IMR-90 (cell line): Measurements from ENCODE around the gene SLC24A3. TPM values are rescaled to one million over a fixed set of nuclear protein-coding genes. Genes with fewer than 3 reads are reported as not detected.

Experiments used
- ATAC-seq: fragments of 200-7000 bp; cut with Tn5 transposase; 2 replicates; pipeline ENCODE4 v1.9.1; 2020; ENCODE audit warnings: low read depth, mild to moderate bottlenecking, moderate library complexity
- BruUV-seq: library from RNA; stranded (reverse); fragments of 400-500 nt; replicated peaks from 2 replicates; lab custom pipeline; 2021; lab: Mats Ljungman, UMichigan
- CTCF ChIA-PET: fragments of 300-600 bp; formaldehyde crosslinking; extraction: SDS; loops from one replicate; lab custom pipeline; 2021; ENCODE audit warnings: antibody characterized with exemption; lab: Yijun Ruan, JAX
- POLR2A ChIA-PET: fragments of 300-600 bp; sonication (Branson Sonifier 250); formaldehyde crosslinking; loops from one replicate; lab custom pipeline; 2022; ENCODE audit warnings: antibody characterized with exemption; ENCODE audit not compliant: unreplicated experiment; lab: Charles Lee
- DNase-seq: peaks from one replicate; pipeline ENCODE4 v3.0.0; 2013
- H2AFZ ChIP-seq: replicated peaks from 2 replicates; pipeline ENCODE3; 2013; ENCODE audit warnings: low read length, mild to moderate bottlenecking; ENCODE audit not compliant: poor library complexity
- H2AK5ac ChIP-seq: 2 replicates; pipeline ENCODE4 v1.6.1; 2013; ENCODE audit warnings: low read depth, low read length, inconsistent platforms
- H2AK9ac ChIP-seq: replicated peaks from 2 replicates; pipeline ENCODE3; 2013; ENCODE audit warnings: mild to moderate bottlenecking, low read depth, low read length, moderate library complexity; ENCODE audit not compliant: poor library complexity
- H2BK120ac ChIP-seq: 2 replicates; pipeline ENCODE4 v1.6.1; 2013; ENCODE audit warnings: low read depth, low read length, inconsistent platforms
- H2BK15ac ChIP-seq: 3 replicates; pipeline ENCODE4 v1.6.1; 2013; ENCODE audit warnings: low read depth, low read length, inconsistent platforms
- H2BK20ac ChIP-seq: 2 replicates; pipeline ENCODE4 v1.6.1; 2013; ENCODE audit warnings: low read depth, mild to moderate bottlenecking, inconsistent platforms, low read length, moderate library complexity
- H2BK5ac ChIP-seq: 2 replicates; pipeline ENCODE4 v1.6.1; 2013; ENCODE audit warnings: mild to moderate bottlenecking, low read depth, low read length, inconsistent platforms; ENCODE audit not compliant: poor library complexity, severe bottlenecking
- H3K14ac ChIP-seq: replicated peaks from 2 replicates; pipeline ENCODE4 v1.6.1; 2013; ENCODE audit warnings: low read depth, low read length, inconsistent platforms
- H3K18ac ChIP-seq: 2 replicates; pipeline ENCODE4 v1.6.1; 2013; ENCODE audit warnings: low read depth, low read length, control low read depth
- H3K23ac ChIP-seq: 2 replicates; pipeline ENCODE4 v1.6.1; 2013; ENCODE audit warnings: low read depth, low read length, inconsistent platforms
- H3K27ac ChIP-seq: 2 replicates; pipeline ENCODE4 v1.5.1; 2013; ENCODE audit warnings: mild to moderate bottlenecking, control low read depth, low read length; ENCODE audit not compliant: insufficient read depth
- H3K27me3 ChIP-seq: 2 replicates; pipeline ENCODE4 v1.6.1; 2013; ENCODE audit warnings: low read length; ENCODE audit not compliant: control insufficient read depth, insufficient read depth
- H3K36me3 ChIP-seq: 2 replicates; pipeline ENCODE4 v1.6.1; 2013; ENCODE audit warnings: low read length, mixed read lengths; ENCODE audit not compliant: control insufficient read depth, insufficient read depth
- H3K4ac ChIP-seq: 2 replicates; pipeline ENCODE4 v1.6.1; 2013; ENCODE audit warnings: low read depth, low read length, inconsistent platforms
- H3K4me1 ChIP-seq: 2 replicates; pipeline ENCODE4 v1.6.1; 2013; ENCODE audit warnings: low read length, mixed read lengths; ENCODE audit not compliant: control insufficient read depth, insufficient read depth
- H3K4me2 ChIP-seq: 2 replicates; pipeline ENCODE4 v1.6.1; 2013; ENCODE audit warnings: low read depth, mild to moderate bottlenecking, control low read depth, low read length, moderate library complexity
- H3K4me3 ChIP-seq: 2 replicates; pipeline ENCODE4 v1.5.1; 2013; ENCODE audit warnings: low read depth, mild to moderate bottlenecking, control low read depth, low read length, moderate library complexity; ENCODE audit not compliant: insufficient read depth
- H3K56ac ChIP-seq: 2 replicates; pipeline ENCODE4 v1.6.1; 2013; ENCODE audit warnings: low read length, inconsistent platforms; ENCODE audit not compliant: insufficient read depth; ENCODE audit errors: extremely low read depth
- H3K79me1 ChIP-seq, 2 experiments: 2 replicates each; pipeline ENCODE4 v1.6.1; 2013; ENCODE audit warnings: low read length in 2 of 2, inconsistent platforms in 1 of 2, low read depth in 1 of 2
- H3K9ac ChIP-seq: 2 replicates; pipeline ENCODE4 v1.6.1; 2013; ENCODE audit warnings: low read depth, low read length, control low read depth
- H3K9me1 ChIP-seq: 2 replicates; pipeline ENCODE4 v1.6.1; 2013; ENCODE audit warnings: low read length, inconsistent platforms; ENCODE audit not compliant: insufficient read depth
- H3K9me3 ChIP-seq: 2 replicates; pipeline ENCODE4 v1.6.1; 2013; ENCODE audit warnings: low read length; ENCODE audit not compliant: control insufficient read depth, insufficient read depth
- H4K20me1 ChIP-seq: 2 replicates; pipeline ENCODE4 v1.6.1; 2013; ENCODE audit warnings: low read length, inconsistent platforms; ENCODE audit not compliant: insufficient read depth
- H4K5ac ChIP-seq: 2 replicates; pipeline ENCODE4 v1.6.1; 2013; ENCODE audit warnings: mild to moderate bottlenecking, low read depth, low read length, control low read depth
- H4K8ac ChIP-seq, 2 experiments: 2 replicates each; pipeline ENCODE4 v1.6.1; 2013; ENCODE audit warnings: low read depth in 2 of 2, low read length in 2 of 2, control low read depth in 1 of 2, inconsistent platforms in 1 of 2
- H4K91ac ChIP-seq: 2 replicates; pipeline ENCODE4 v1.6.1; 2013; ENCODE audit warnings: low read depth, low read length, inconsistent platforms; ENCODE audit not compliant: insufficient read depth
- CTCF ChIP-seq: conservative IDR thresholded peaks from 2 replicates; pipeline ENCODE4 v1.5.1; 2012; ENCODE audit warnings: mild to moderate bottlenecking, low read depth, low read length, improper control_type of control experiment
- ELK1 ChIP-seq: fragments of 150-350 bp; IDR thresholded peaks from 2 replicates; pipeline ENCODE4 v1.6.1; 2016; ENCODE audit warnings: low read depth, mild to moderate bottlenecking, low read length, moderate library complexity, borderline replicate concordance
- WGBS, 2 experiments: methylation state at CpG; one replicate each; pipeline versions ENCODE4 v1.1.5 to v1.1.7; 2013; ENCODE audit warnings: missing lambda C conversion rate in 2 of 2; ENCODE audit not compliant: insufficient read length in 1 of 2; ENCODE audit errors: extremely low coverage in 2 of 2; 5-methylcytosine and 5-hydroxymethylcytosine counted together
- dilution Hi-C: fragments of 300-500 bp; cut with HindIII; formaldehyde crosslinking; loops from one replicate; pipeline ENCODE4 v1.14.3; 2018; ENCODE audit warnings: low sequenced_read_pairs; ENCODE audit not compliant: unreplicated experiment
- in situ Hi-C: fragments of 300-500 bp; cut with MboI; formaldehyde crosslinking; loops from 3 replicates; pipeline ENCODE4 v1.14.3; 2019; ENCODE audit warnings: low sequenced_read_pairs, inconsistent platforms, mixed read lengths
- intact Hi-C: fragments of 100-400 bp; cut with micrococcal nuclease; formaldehyde crosslinking; loops from 2 replicates; pipeline ENCODE4 v1.10.0; 2022
- polyA plus RNA-seq, 3 experiments: library from polyadenylated mRNA; depleted of rRNA; stranded (reverse); fragments of >200 nt; gene quantifications; 2 replicates each; pipeline ENCODE4 v1.2.3, GENCODE V29; 2012; ENCODE audit warnings: low replicate concordance in 1 of 3
- total RNA-seq: library from RNA; depleted of rRNA; stranded (reverse); fragments of >200 nt; gene quantifications from 2 replicates; pipeline ENCODE4 v1.2.3, GENCODE V29; 2012

The SLC24A3 gene
- total and polyA plus RNA-seq, 2 of the 4 experiments (the other 2 are of a cell fraction) = not detected

- no peak overlapping the region for H3K23ac ChIP-seq
- peaks cover 5% of the 10 kb centered on the region; the same call in 1 of the 2 replicates for H3K9me3 ChIP-seq
- H3K18ac ChIP-seq = no peak overlapping the region
- intact Hi-C loops (no loop called here), in situ Hi-C loops (no loop called here), dilution Hi-C loops (no loop called here)
- H2BK15ac ChIP-seq = no peak overlapping the region
- no peaks in the 10 kb centered on the region for H3K4me1 ChIP-seq
- H2BK120ac ChIP-seq = no peak overlapping the region
- 73% methylated on average over 2 of the region's 3 CpGs; no CpG with 5 or more reads in 1 of the 2 experiments for whole genome bisulfite sequencing, 2 experiments
- no peaks in the 10 kb centered on the region for H3K79me1 ChIP-seq
- no peak overlapping the region for H4K8ac ChIP-seq
- no peak overlapping the region for H3K27ac ChIP-seq
- no peaks in the 10 kb centered on the region for H3K27me3 ChIP-seq
- H2AK9ac ChIP-seq = no peak overlapping the region
- no peaks in the 10 kb centered on the region for H4K20me1 ChIP-seq
- CTCF ChIA-PET = no interaction called here
- H3K9me1 ChIP-seq = no peaks in the 10 kb centered on the region
- ATAC-seq (no peak), DNase-seq (no peak)
- no peak overlapping the region for H4K91ac ChIP-seq
- no peak overlapping the region for H2BK5ac ChIP-seq
- no peak overlapping the region for H2BK20ac ChIP-seq
- H2AK5ac ChIP-seq = no peak overlapping the region
- no peak overlapping the region for H3K9ac ChIP-seq
- H3K4me2 ChIP-seq = no peak overlapping the region
- no peak overlapping the region for H3K14ac ChIP-seq
- H4K5ac ChIP-seq = no peak overlapping the region
- no peak overlapping the region for H3K56ac ChIP-seq
- POLR2A ChIA-PET = no interaction called here
- H3K4ac ChIP-seq = no peak overlapping the region
- BruUV-seq = no TSS peak
- no peak overlapping the region for H3K4me3 ChIP-seq
- H2AFZ ChIP-seq = no peak overlapping the region
- H3K36me3 ChIP-seq = no peaks in the 10 kb centered on the region
- TF ChIP-seq ELK1 (no peak), CTCF (no peak)
These were observed 95.7 kb downstream of the SLC24A3 start for GRCh38 chr20:19308146-19308545.
